ENCODE data around the gene SH2D4B.

The SH2D4B gene

GRCh38 chr10:80571352-80571751 lies 33.6 kb downstream of the SH2D4B start:
- TF ChIP-seq CTCF (conservative IDR thresholded peaks at IDR 0.05; ENCODE audit: low read depth, low read length), result no peak
- no peak overlapping the region for H3K4me3 ChIP-seq (ENCODE audit: low read length)
- no peak for DNase-seq (ENCODE audit: low read depth)

GRCh38 chr10:80579181-80579763 lies 41.6 kb downstream of the SH2D4B start:
- no peak for TF ChIP-seq CTCF (conservative IDR thresholded peaks at IDR 0.05; ENCODE audit: low read depth, low read length)
- no peak for DNase-seq (ENCODE audit: low read depth)
- no peak overlapping the region for H3K4me3 ChIP-seq (ENCODE audit: low read length)

- no peak for DNase-seq (ENCODE audit: low read depth)
- no peak overlapping the region for H3K4me3 ChIP-seq (ENCODE audit: low read length)
- no peak for TF ChIP-seq CTCF (conservative IDR thresholded peaks at IDR 0.05; ENCODE audit: low read depth, low read length)
Measured at GRCh38 chr10:80579849-80580637, 42.3 kb downstream of the SH2D4B start.

GRCh38 chr10:80580638-80581468 lies 43.2 kb downstream of the SH2D4B start:
- TF ChIP-seq CTCF (conservative IDR thresholded peaks at IDR 0.05; ENCODE audit: low read depth, low read length), result no peak
- H3K4me3 ChIP-seq (ENCODE audit: low read length), result no peak overlapping the region
- no peak for DNase-seq (ENCODE audit: low read depth)

- H3K4me3 ChIP-seq (ENCODE audit: low read length), result no peak overlapping the region
- no peak for DNase-seq (ENCODE audit: low read depth)
- TF ChIP-seq CTCF (conservative IDR thresholded peaks at IDR 0.05; ENCODE audit: low read depth, low read length), result no peak
Measured at GRCh38 chr10:80581469-80581835, 43.8 kb downstream of the SH2D4B start.

- H3K4me3 ChIP-seq (ENCODE audit: low read length), result no peak overlapping the region
- TF ChIP-seq CTCF (conservative IDR thresholded peaks at IDR 0.05; ENCODE audit: low read depth, low read length), result no peak
- DNase-seq (ENCODE audit: low read depth), result no peak
Measured at GRCh38 chr10:80582286-80582960, 44.7 kb downstream of the SH2D4B start.
